Ascending aorta (tissue), 2 donors: Measurements from ENCODE around the gene HAGH. TPM values are rescaled to one million over a fixed set of nuclear protein-coding genes. Genes with fewer than 3 reads are reported as not detected.

Experiments
- DNase-seq, 2 donors: peaks; one replicate each; pipeline ENCODE4 v3.0.0-alpha.2; 2019; ENCODE audit warnings: low spot score in 2 of 2
- H3K27ac ChIP-seq, 2 donors: fragments of 200-600 bp; sonication (generic); one replicate each; pipeline ENCODE4 v1.5.1; 2016 to 2017; ENCODE audit warnings: mild to moderate bottlenecking in 1 of 2
- H3K27me3 ChIP-seq: fragments of 200-600 bp; sonication (generic); one replicate; pipeline ENCODE4 v1.5.1; 2017
- H3K36me3 ChIP-seq, 2 donors: fragments of 200-600 bp; sonication (generic); one replicate each; pipeline ENCODE4 v1.5.1; 2016
- H3K4me1 ChIP-seq, 2 donors: fragments of 200-600 bp; sonication (generic); one replicate each; pipeline ENCODE4 v1.5.1; 2016 to 2017; ENCODE audit warnings: mild to moderate bottlenecking in 1 of 2
- H3K4me3 ChIP-seq, 2 donors: fragments of 200-600 bp; sonication (generic); one replicate each; pipeline ENCODE4 v1.5.1; 2016 to 2017; ENCODE audit warnings: mild to moderate bottlenecking in 1 of 2
- H3K9me3 ChIP-seq, 2 donors: fragments of 200-600 bp; sonication (generic); one replicate each; pipeline ENCODE4 v1.5.1; 2016
- CTCF ChIP-seq, 3 experiments: fragments of 200-600 bp in 2 of 3; fragments of 450-650 bp in 1 of 3; sonication (generic) in 2 of 3; IDR thresholded peaks; one replicate each; pipeline ENCODE4 v1.5.1; 2016 to 2019; ENCODE audit warnings: antibody characterized with exemption in 3 of 3, mild to moderate bottlenecking in 1 of 3, moderate library complexity in 1 of 3
- intact Hi-C: fragments of 100-400 bp; cut with DNase I; formaldehyde crosslinking; loops from one replicate; pipeline ENCODE4 v1.15.1; 2023
- total RNA-seq: library from RNA; depleted of rRNA; stranded (reverse); fragments of >200 nt; gene quantifications from one replicate; pipeline ENCODE4 v1.1.0, GENCODE V29; 2016

Gene HAGH
- total RNA-seq, 1 donor from 2014 or later: 177 TPM

GRCh38 chr16:1845985-1846384 lies 19.4 kb upstream of the HAGH start:
- Histone ChIP-seq H3K36me3 (no peaks in the 10 kb centered on the region), H3K9me3 (no peaks in the 10 kb centered on the region), H3K27me3 (no peaks in the 10 kb centered on the region), H3K4me1 (no peaks in the 10 kb centered on the region), H3K4me3 (no peak overlapping the region), H3K27ac (no peak overlapping the region)
- intact Hi-C loops: no loop called here
- DNase-seq: no peak
- TF ChIP-seq CTCF (IDR thresholded peaks at IDR 0.05): no peak

GRCh38 chr16:1839554-1839953 lies 12.9 kb upstream of the HAGH start:
- intact Hi-C loops: no loop called here
- H3K9me3 ChIP-seq: no peaks in the 10 kb centered on the region
- no peak for TF ChIP-seq CTCF (IDR thresholded peaks at IDR 0.05)
- H3K36me3 ChIP-seq: no peaks in the 10 kb centered on the region
- DNase-seq: no peak
- H3K4me3 ChIP-seq: no peak overlapping the region
- no peak overlapping the region for H3K27ac ChIP-seq
- H3K27me3 ChIP-seq: no peaks in the 10 kb centered on the region
- H3K4me1 ChIP-seq: no peaks in the 10 kb centered on the region

- no peak overlapping the region for H3K4me3 ChIP-seq
- H3K27me3 ChIP-seq: no peaks in the 10 kb centered on the region
- peaks cover 0 to 4% of the 10 kb centered on the region in 2 donors for H3K36me3 ChIP-seq
- no peaks in the 10 kb centered on the region for H3K9me3 ChIP-seq
- DNase-seq: no peak
- peaks cover 0 to 3% of the 10 kb centered on the region in 2 donors for H3K4me1 ChIP-seq
- intact Hi-C loops: no loop called here
- no peak overlapping the region for H3K27ac ChIP-seq
- no peak for TF ChIP-seq CTCF (IDR thresholded peaks at IDR 0.05)
These were observed 7.5 kb upstream of the HAGH start for GRCh38 chr16:1834096-1834495.

- H3K9me3 ChIP-seq: no peaks in the 10 kb centered on the region
- peaks cover 0 to 14% of the 10 kb centered on the region in 2 donors for H3K4me1 ChIP-seq
- H3K36me3 ChIP-seq: peaks cover 3 to 4% of the 10 kb centered on the region in 2 donors
- no peaks in the 10 kb centered on the region for H3K27me3 ChIP-seq
- H3K27ac ChIP-seq: no peak overlapping the region
- DNase-seq: no peak
- intact Hi-C loops: no loop called here
- TF ChIP-seq CTCF (IDR thresholded peaks at IDR 0.05): no peak
- H3K4me3 ChIP-seq: no peak overlapping the region
These were observed 6.3 kb upstream of the HAGH start for GRCh38 chr16:1832838-1833454.

- TF ChIP-seq CTCF (IDR thresholded peaks at IDR 0.05): no peak
- Histone ChIP-seq H3K36me3 (peaks cover 3 to 4% of the 10 kb centered on the region in 2 donors), H3K9me3 (no peaks in the 10 kb centered on the region), H3K27me3 (no peaks in the 10 kb centered on the region), H3K4me1 (peaks cover 3 to 19% of the 10 kb centered on the region in 2 donors), H3K27ac (no peak overlapping the region), H3K4me3 (no peak overlapping the region)
- intact Hi-C loops: no loop called here
- DNase-seq: no peak
These were observed 4.8 kb upstream of the HAGH start for GRCh38 chr16:1831186-1832075.
